ENCODE measurements around the gene SPTBN5.

SPTBN5 gene

GRCh38 chr15:41881920-41882688, 11.7 kb downstream of the SPTBN5 start:
- DNase-seq (ENCODE audit: low read depth), result peak; percentile 15
- H3K4me3 ChIP-seq (replicated peaks; ENCODE audit: low read depth, low read length), result no peak overlapping the region
- TF ChIP-seq CTCF (IDR thresholded peaks at IDR 0.05; ENCODE audit: low read length, missing control alignments), result no peak

- no peak for TF ChIP-seq CTCF (IDR thresholded peaks at IDR 0.05; ENCODE audit: low read length, missing control alignments)
- no peak for DNase-seq (ENCODE audit: low read depth)
- no peak overlapping the region for H3K4me3 ChIP-seq (replicated peaks; ENCODE audit: low read depth, low read length)
These were observed 12.3 kb downstream of the SPTBN5 start for GRCh38 chr15:41881550-41881919.

- TF ChIP-seq CTCF (IDR thresholded peaks at IDR 0.05; ENCODE audit: low read length, missing control alignments), result no peak
- H3K4me3 ChIP-seq (replicated peaks; ENCODE audit: low read depth, low read length), result no peak overlapping the region
- no peak for DNase-seq (ENCODE audit: low read depth)
These were observed 12.8 kb downstream of the SPTBN5 start for GRCh38 chr15:41881086-41881485.

GRCh38 chr15:41880156-41880877, 13.5 kb downstream of the SPTBN5 start:
- no peak for DNase-seq (ENCODE audit: low read depth)
- no peak for TF ChIP-seq CTCF (IDR thresholded peaks at IDR 0.05; ENCODE audit: low read length, missing control alignments)

GRCh38 chr15:41879321-41879845, 14.5 kb downstream of the SPTBN5 start:
- no peak for DNase-seq (ENCODE audit: low read depth)
- no peak for TF ChIP-seq CTCF (IDR thresholded peaks at IDR 0.05; ENCODE audit: low read length, missing control alignments)
- H3K4me3 ChIP-seq (replicated peaks; ENCODE audit: low read depth, low read length), result no peak overlapping the region

More at GRCh38 chr15:41880156-41880877, 13.5 kb downstream of the SPTBN5 start:
- no peak overlapping the region for H3K4me3 ChIP-seq (replicated peaks; ENCODE audit: low read depth, low read length)

GRCh38 chr15:41878355-41878699, 15.5 kb downstream of the SPTBN5 start:
- no peak for TF ChIP-seq CTCF (IDR thresholded peaks at IDR 0.05; ENCODE audit: low read length, missing control alignments)
- no peak for DNase-seq (ENCODE audit: low read depth)
- no peak overlapping the region for H3K4me3 ChIP-seq (replicated peaks; ENCODE audit: low read depth, low read length)

All from fibroblast of pulmonary artery (primary cell).